ENCODE measurements around the gene CCR7. TPM values are rescaled to one million over a fixed set of nuclear protein-coding genes. Genes with fewer than 3 reads are reported as not detected.

CCR7 gene
- total and polyA plus RNA-seq, 2 of the 13 experiments (the other 11 are each of a cell fraction or from before 2014, with no cell fraction given): 0.04 to 0.53 TPM

GRCh38 chr17:40553694-40554534 lies 11.4 kb downstream of the CCR7 start (continued):
- no peak for TF ChIP-seq BORCS8-MEF2B (CRISPR knock-in tag; IDR thresholded peaks at IDR 0.05)
- no peak for TF ChIP-seq STAG1 (CRISPR knock-in tag; IDR thresholded peaks at IDR 0.05)
- no peak for TF ChIP-seq ZFP37 (CRISPR knock-in tag; IDR thresholded peaks at IDR 0.05; ENCODE audit: borderline replicate concordance)
- TF ChIP-seq ATF2 (CRISPR knock-in tag; IDR thresholded peaks at IDR 0.05): no peak
- TF ChIP-seq ZNF546 (CRISPR knock-in tag; conservative IDR thresholded peaks at IDR 0.05): no peak
- no peak for TF ChIP-seq ARID3A (IDR thresholded peaks at IDR 0.05; ENCODE audit: low read depth, low read length)
- TF ChIP-seq FOXP4 (CRISPR knock-in tag; IDR thresholded peaks at IDR 0.05): no peak
- no peak for TF ChIP-seq RBM22 (optimal IDR thresholded peaks at IDR 0.05; ENCODE audit: low read length)
- TF ChIP-seq ZFP41 (CRISPR knock-in tag; IDR thresholded peaks at IDR 0.05; ENCODE audit: borderline replicate concordance): no peak
- TF ChIP-seq FOXO4 (CRISPR knock-in tag; conservative IDR thresholded peaks at IDR 0.05): no peak
- no peak for TF ChIP-seq ZNF251 (CRISPR knock-in tag; IDR thresholded peaks at IDR 0.05)
- TF ChIP-seq ZNF33A (CRISPR knock-in tag; IDR thresholded peaks at IDR 0.05; ENCODE audit: borderline replicate concordance): no peak
- TF ChIP-seq NFKB2 (CRISPR knock-in tag; IDR thresholded peaks at IDR 0.05; ENCODE audit: borderline replicate concordance): peak; percentile 69; the same call in 1 of the 2 replicates
- no peak for TF ChIP-seq MIXL1 (CRISPR knock-in tag; IDR thresholded peaks at IDR 0.05)
- TF ChIP-seq FOXC1 (CRISPR knock-in tag; IDR thresholded peaks at IDR 0.05; ENCODE audit: borderline replicate concordance): no peak; the same call in 1 of the 2 replicates
- 0 out of 2 replicates have a peak, but pooled peaks have one; percentile 37 for TF ChIP-seq ZNF574 (CRISPR knock-in tag; IDR thresholded peaks at IDR 0.05)
